T47D (cell line): ENCODE measurements around the gene SEC24C.
A peak's percentile ranks its signal among the peaks of the same experiment; 100 is the strongest.
"Not testable (repeated sequence)": the region's sequence is repeated elsewhere in the genome, so short reads cannot be mapped to it uniquely, and the experiment has no call there.

Experiments
- DNase-seq, 2 experiments: peaks; one replicate each; pipeline versions ENCODE4 v3.0.0 to v3.0.0-alpha.2; 2011 to 2012; ENCODE audit warnings: low read depth in 1 of 2, low spot score in 1 of 2
- JUND ChIP-seq: IDR thresholded peaks from 2 replicates; pipeline ENCODE4 v1.6.1; 2012; ENCODE audit warnings: low read depth
- in situ Hi-C: cut with HindIII; loops from 2 replicates; pipeline ENCODE4 v1.10.0; 2016; ENCODE audit warnings: low sequenced_read_pairs, low pct_unique_long_range_greater_than_20kb

Gene SEC24C, protein sequence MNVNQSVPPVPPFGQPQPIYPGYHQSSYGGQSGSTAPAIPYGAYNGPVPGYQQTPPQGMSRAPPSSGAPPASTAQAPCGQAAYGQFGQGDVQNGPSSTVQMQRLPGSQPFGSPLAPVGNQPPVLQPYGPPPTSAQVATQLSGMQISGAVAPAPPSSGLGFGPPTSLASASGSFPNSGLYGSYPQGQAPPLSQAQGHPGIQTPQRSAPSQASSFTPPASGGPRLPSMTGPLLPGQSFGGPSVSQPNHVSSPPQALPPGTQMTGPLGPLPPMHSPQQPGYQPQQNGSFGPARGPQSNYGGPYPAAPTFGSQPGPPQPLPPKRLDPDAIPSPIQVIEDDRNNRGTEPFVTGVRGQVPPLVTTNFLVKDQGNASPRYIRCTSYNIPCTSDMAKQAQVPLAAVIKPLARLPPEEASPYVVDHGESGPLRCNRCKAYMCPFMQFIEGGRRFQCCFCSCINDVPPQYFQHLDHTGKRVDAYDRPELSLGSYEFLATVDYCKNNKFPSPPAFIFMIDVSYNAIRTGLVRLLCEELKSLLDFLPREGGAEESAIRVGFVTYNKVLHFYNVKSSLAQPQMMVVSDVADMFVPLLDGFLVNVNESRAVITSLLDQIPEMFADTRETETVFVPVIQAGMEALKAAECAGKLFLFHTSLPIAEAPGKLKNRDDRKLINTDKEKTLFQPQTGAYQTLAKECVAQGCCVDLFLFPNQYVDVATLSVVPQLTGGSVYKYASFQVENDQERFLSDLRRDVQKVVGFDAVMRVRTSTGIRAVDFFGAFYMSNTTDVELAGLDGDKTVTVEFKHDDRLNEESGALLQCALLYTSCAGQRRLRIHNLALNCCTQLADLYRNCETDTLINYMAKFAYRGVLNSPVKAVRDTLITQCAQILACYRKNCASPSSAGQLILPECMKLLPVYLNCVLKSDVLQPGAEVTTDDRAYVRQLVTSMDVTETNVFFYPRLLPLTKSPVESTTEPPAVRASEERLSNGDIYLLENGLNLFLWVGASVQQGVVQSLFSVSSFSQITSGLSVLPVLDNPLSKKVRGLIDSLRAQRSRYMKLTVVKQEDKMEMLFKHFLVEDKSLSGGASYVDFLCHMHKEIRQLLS

GRCh38 chr10:73743905-73744663 is at the start of gene SEC24C:
Gene SEC24C, plus strand, starts transcription at chr10:73744372. Its CDS starts 2,461 bp downstream, at chr10:73746833.
- peak; percentile 18; the same call in 1 of the 2 replicates for TF ChIP-seq JUND
- in situ Hi-C loops: no loop called here
- DNase-seq: peak; percentile 91 to 98

- in situ Hi-C loops, DNase-seq: not testable (repeated sequence)
Measured at GRCh38 chr10:73695302-73695701, 48.9 kb upstream of the SEC24C start.

- DNase-seq, in situ Hi-C loops: not testable (repeated sequence)
Measured at GRCh38 chr10:73697675-73698159, 46.5 kb upstream of the SEC24C start, which contains the start of gene AGAP5. Gene AGAP5, minus strand, starts transcription at chr10:73698109. Its CDS starts 354 bp downstream, at chr10:73697755.

DNA sequence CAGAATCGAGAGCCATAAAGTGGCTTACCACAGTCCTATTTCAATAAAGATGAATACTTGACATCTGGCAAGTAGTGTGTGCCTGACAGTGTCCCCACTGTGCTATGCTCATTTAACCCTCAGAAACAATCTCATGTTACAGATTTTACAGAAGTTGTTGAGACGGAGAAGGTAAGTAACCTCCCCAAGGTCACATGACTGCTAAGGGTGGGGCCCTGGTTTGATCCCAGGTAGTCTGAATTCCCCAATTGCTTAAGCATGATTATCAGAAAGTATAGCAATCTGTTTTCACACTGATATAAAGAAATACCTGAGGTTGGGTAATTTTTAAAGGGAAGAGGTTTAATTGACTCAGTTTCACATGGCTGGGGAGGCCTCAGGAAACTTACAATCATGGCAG is 45.4 kb upstream of the SEC24C start:
- in situ Hi-C loops, DNase-seq: not testable (repeated sequence)

- in situ Hi-C loops, DNase-seq: not testable (repeated sequence)
Measured at GRCh38 chr10:73703924-73704323, 40.2 kb upstream of the SEC24C start.

DNA sequence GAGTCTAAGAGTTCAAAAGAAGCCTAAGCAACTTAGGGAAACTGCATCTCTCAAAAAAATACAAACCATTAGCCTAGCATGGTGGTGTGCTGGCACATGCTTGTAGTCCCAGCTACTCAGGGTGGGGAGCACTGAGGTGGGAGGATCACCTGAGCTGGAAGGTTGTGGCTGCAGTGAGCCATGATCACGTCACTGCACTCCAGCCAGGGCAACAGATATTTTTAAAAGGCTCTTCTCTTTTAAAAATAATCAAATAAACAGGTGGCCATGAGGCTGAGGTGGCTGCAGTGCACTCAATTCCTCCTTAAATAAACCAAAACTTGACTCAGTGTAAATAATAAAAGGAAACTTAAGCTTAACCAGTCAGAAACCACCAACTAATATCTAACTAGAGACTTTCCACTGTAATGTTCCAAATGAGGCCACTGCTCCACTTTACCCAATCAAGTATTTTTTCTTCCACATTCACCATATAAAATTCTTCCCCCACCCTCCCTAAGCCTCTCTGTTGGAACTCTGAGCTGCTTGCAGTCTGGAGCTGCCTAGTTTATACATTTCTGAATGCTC is 38.6 kb upstream of the SEC24C start:
- in situ Hi-C loops, DNase-seq: not testable (repeated sequence)

DNA sequence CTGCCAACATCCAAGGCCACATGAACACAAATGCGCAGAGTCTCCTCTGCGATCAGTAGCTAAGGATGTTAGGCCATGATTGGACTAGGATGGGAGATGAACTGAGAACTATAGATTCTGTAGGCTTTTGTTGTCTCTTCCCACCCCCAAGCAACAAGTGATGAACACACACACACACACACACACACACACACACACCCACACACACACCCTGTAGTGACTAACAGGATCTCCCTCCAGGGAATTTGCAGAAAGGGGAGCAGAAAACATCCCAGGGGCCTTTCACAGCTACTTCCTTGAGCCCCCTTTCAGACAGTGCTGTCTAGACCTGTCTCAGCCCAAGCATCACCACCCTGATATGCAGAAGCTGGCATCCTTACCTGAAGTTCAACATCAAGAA is 37.7 kb upstream of the SEC24C start:
- in situ Hi-C loops, DNase-seq: not testable (repeated sequence)

- DNase-seq: not testable (repeated sequence)
Measured at GRCh38 chr10:73707628-73708027, 36.5 kb upstream of the SEC24C start.

DNA sequence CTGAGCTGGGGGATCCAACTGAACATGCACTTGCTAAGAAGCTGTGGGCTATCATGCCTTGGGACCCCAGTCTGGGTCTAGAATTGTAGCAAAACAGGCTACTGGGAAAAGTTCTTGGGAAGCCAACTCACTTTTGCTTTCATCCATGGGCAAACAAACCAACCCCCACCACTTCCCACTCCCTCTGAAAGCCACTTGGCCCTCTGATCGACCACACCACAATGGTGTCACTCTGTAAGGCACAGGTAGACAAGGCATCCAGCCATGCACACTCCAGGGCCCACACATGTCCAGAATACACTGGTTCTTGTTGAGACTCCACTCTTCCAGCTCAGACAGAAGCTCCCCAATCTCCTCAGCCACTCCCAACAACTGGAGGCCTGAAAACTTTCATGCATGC is 36.0 kb upstream of the SEC24C start:
- DNase-seq, in situ Hi-C loops: not testable (repeated sequence)

More at GRCh38 chr10:73707628-73708027, 36.5 kb upstream of the SEC24C start:
- in situ Hi-C loops: not testable (repeated sequence)

DNA sequence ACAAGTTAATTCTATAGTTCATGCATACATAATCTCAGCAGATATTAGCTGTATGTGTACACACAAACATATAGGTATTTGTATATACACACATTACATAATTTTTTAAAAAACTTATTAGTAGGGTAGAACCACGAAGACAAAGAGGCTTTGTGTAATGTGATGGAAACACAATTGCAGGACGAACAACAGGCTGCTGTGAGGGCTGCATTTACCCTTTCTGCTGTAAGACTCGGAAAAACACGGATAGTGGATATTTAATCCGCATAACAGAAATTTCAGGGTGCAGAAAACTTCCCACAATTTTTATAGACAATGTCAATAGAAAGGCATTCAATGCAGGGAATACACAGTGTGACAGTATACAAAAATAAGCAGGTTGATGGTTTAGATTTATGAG is 32.5 kb upstream of the SEC24C start:
- in situ Hi-C loops, DNase-seq: not testable (repeated sequence)

DNA sequence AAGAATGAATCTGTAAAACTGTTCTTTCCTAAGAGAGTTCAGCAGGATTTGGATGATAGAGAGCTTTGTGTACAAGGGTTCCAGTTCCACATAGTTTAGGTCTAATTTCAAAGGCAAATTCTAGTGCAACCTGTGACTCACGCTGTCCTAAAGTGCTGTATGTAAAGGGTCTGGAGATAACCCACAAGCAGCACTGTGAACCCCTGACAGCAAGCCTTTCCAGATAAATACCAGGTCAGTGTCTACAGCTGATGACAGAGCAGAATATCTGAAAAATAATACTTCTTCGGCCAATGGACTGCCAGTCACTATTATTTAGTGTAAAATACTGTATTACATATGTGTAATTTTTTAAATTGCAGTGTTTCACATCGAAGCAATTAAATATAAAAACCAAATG is 30.3 kb upstream of the SEC24C start:
- in situ Hi-C loops, DNase-seq: not testable (repeated sequence)

GRCh38 chr10:73714483-73714882 is 29.7 kb upstream of the SEC24C start:
- in situ Hi-C loops, DNase-seq: not testable (repeated sequence)

GRCh38 chr10:73715179-73716156 is 28.7 kb upstream of the SEC24C start:
- DNase-seq, in situ Hi-C loops: not testable (repeated sequence)
